ENCODE results near the gene GNA12. TPM values are rescaled to one million over a fixed set of nuclear protein-coding genes. Genes with fewer than 3 reads are reported as not detected.

Gene GNA12
- total and polyA plus RNA-seq, 4 donors: 21.4 to 56.6 (median 42.3) TPM

DNA sequence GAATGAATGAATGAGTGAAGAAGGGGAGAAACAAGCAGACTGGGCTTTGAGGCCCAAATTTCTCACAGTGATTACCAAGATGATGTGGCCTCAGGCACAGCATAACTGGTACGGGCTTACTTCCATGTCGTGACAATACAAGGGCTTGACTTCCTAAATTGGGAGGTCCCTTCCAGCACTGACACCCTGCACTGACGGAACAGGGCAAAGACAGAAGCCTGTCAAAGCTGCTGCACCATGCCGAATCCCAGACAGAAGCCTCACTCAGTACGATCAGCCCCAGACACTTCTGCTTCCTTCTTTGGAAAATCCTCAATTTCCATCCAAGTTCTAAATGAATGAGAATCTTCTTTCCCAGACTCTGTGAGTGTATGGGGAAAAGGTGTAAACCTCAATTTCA, 51.9 kb downstream of the GNA12 start:
- no peak for DNase-seq
- intact Hi-C loops (cut with DNase I): no loop called here
- Histone ChIP-seq H3K4me3 (ENCODE audit: low read length in 2 of 2) (no peak overlapping the region), H3K27me3 (ENCODE audit: control insufficient read depth in 1 of 2, insufficient read depth in 2 of 2, low read length in 1 of 2) (no peaks in the 10 kb centered on the region), H3K27ac (ENCODE audit: low read depth in 1 of 2, low read length in 2 of 2) (no peak overlapping the region), H3K4me1 (ENCODE audit: control insufficient read depth in 1 of 2, insufficient read depth in 2 of 2, low read length in 2 of 2) (no peaks in the 10 kb centered on the region), H3K36me3 (ENCODE audit: control insufficient read depth in 1 of 2, insufficient read depth in 2 of 2, low read length in 1 of 2) (peaks cover 0 to 5% of the 10 kb centered on the region in 2 donors), H3K9me3 (ENCODE audit: control insufficient read depth, low read length) (no peaks in the 10 kb centered on the region)
- ATAC-seq (ENCODE audit: low FRiP score): no peak
- 91 to 94% methylated on average over 5 of the region's 5 CpGs for WGBS, 2 donors

DNA sequence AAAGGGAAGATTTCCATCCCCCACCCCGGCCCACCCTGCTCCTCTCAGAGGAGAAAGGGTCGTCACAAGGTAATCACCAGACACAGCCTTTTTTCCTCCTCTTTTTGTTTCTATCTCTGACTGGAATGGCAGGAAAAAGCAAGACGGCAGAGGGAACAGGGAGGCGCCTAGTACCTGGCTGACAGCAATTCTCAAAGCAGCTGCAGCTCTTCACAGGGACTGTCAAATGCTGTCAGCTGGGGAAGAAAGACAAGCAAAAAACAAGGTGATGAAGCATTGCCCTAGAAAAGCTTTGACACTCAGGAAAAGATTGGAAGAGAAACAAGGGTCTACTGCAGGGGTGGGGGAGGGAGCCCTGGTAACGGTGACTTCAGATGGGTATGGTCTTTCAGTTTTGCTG, 52.7 kb downstream of the GNA12 start:
- Histone ChIP-seq H3K4me1 (ENCODE audit: control insufficient read depth in 1 of 2, insufficient read depth in 2 of 2, low read length in 2 of 2) (no peaks in the 10 kb centered on the region), H3K27me3 (ENCODE audit: control insufficient read depth in 1 of 2, insufficient read depth in 2 of 2, low read length in 1 of 2) (no peaks in the 10 kb centered on the region), H3K9me3 (ENCODE audit: control insufficient read depth, low read length) (no peaks in the 10 kb centered on the region), H3K4me3 (ENCODE audit: low read length in 2 of 2) (no peak overlapping the region), H3K27ac (ENCODE audit: low read depth in 1 of 2, low read length in 2 of 2) (no peak overlapping the region), H3K36me3 (ENCODE audit: control insufficient read depth in 1 of 2, insufficient read depth in 2 of 2, low read length in 1 of 2) (peaks cover 0 to 5% of the 10 kb centered on the region in 2 donors)
- DNase-seq (no peak), ATAC-seq (ENCODE audit: low FRiP score) (no peak)
- intact Hi-C loops (cut with DNase I): no loop called here
- 93 to 95% methylated on average over 5 of the region's 5 CpGs for WGBS, 2 donors

GRCh38 chr7:2787251-2787951, 56.7 kb downstream of the GNA12 start:
- Histone ChIP-seq H3K27ac (ENCODE audit: low read depth in 1 of 2, low read length in 2 of 2) (no peak overlapping the region), H3K4me3 (ENCODE audit: low read length in 2 of 2) (no peak overlapping the region), H3K9me3 (ENCODE audit: control insufficient read depth, low read length) (no peaks in the 10 kb centered on the region), H3K27me3 (ENCODE audit: control insufficient read depth in 1 of 2, insufficient read depth in 2 of 2, low read length in 1 of 2) (no peaks in the 10 kb centered on the region), H3K4me1 (ENCODE audit: control insufficient read depth in 1 of 2, insufficient read depth in 2 of 2, low read length in 2 of 2) (no peaks in the 10 kb centered on the region), H3K36me3 (ENCODE audit: control insufficient read depth in 1 of 2, insufficient read depth in 2 of 2, low read length in 1 of 2) (peaks cover 0 to 5% of the 10 kb centered on the region in 2 donors)
- intact Hi-C loops (cut with DNase I): no loop called here
- DNase-seq (peak in 1 of 2 donors; percentile 67), ATAC-seq (ENCODE audit: low FRiP score) (no peak)
- WGBS, 2 donors: 94 to 96% methylated on average over 24 of the region's 24 CpGs

- Histone ChIP-seq H3K4me3 (ENCODE audit: low read length in 2 of 2) (no peak overlapping the region), H3K4me1 (ENCODE audit: control insufficient read depth in 1 of 2, insufficient read depth in 2 of 2, low read length in 2 of 2) (no peaks in the 10 kb centered on the region), H3K27me3 (ENCODE audit: control insufficient read depth in 1 of 2, insufficient read depth in 2 of 2, low read length in 1 of 2) (no peaks in the 10 kb centered on the region), H3K9me3 (ENCODE audit: control insufficient read depth, low read length) (no peaks in the 10 kb centered on the region), H3K27ac (ENCODE audit: low read depth in 1 of 2, low read length in 2 of 2) (no peak overlapping the region), H3K36me3 (ENCODE audit: control insufficient read depth in 1 of 2, insufficient read depth in 2 of 2, low read length in 1 of 2) (no peaks in the 10 kb centered on the region)
- intact Hi-C loops (cut with DNase I): no loop called here
- DNase-seq (peak in 1 of 2 donors; percentile 72), ATAC-seq (ENCODE audit: low FRiP score) (no peak)
- WGBS, 2 donors: 93 to 94% methylated on average over 11 of the region's 11 CpGs
Observed at GRCh38 chr7:2786607-2787116, 57.4 kb downstream of the GNA12 start.

GRCh38 chr7:2785071-2785500, 59.0 kb downstream of the GNA12 start:
- ATAC-seq (ENCODE audit: low FRiP score): no peak
- Histone ChIP-seq H3K4me3 (ENCODE audit: low read length in 2 of 2) (no peak overlapping the region), H3K27ac (ENCODE audit: low read depth in 1 of 2, low read length in 2 of 2) (no peak overlapping the region), H3K27me3 (ENCODE audit: control insufficient read depth in 1 of 2, insufficient read depth in 2 of 2, low read length in 1 of 2) (no peaks in the 10 kb centered on the region), H3K36me3 (ENCODE audit: control insufficient read depth in 1 of 2, insufficient read depth in 2 of 2, low read length in 1 of 2) (no peaks in the 10 kb centered on the region), H3K9me3 (ENCODE audit: control insufficient read depth, low read length) (no peaks in the 10 kb centered on the region), H3K4me1 (ENCODE audit: control insufficient read depth in 1 of 2, insufficient read depth in 2 of 2, low read length in 2 of 2) (no peaks in the 10 kb centered on the region)
- intact Hi-C loops (cut with DNase I): no loop called here
- WGBS, 2 donors: 11 to 14% methylated on average over 6 of the region's 6 CpGs
- no peak for DNase-seq

DNA sequence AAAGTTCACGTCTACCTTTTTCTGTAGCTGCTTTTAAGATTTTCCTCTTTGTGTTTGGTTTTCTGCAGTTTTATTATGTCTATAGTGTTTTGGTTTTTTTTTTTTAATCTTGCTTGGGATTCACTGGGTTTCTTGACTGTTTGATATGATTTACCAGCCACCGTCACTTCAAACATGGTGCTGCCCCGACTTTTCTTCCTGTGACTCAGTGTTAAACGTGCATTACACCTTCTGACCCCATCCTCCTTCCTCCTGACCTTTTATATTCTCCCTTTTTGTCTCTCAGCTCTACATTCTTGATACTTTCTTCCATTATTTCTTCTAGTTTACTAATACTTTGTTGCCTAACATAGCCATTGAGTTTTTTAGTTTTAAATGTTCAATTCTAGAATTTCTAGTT, 61.5 kb downstream of the GNA12 start:
- 83 to 96% methylated on average over 4 of the region's 4 CpGs for WGBS, 2 donors
- Histone ChIP-seq H3K9me3 (ENCODE audit: control insufficient read depth, low read length) (no peaks in the 10 kb centered on the region), H3K27me3 (ENCODE audit: control insufficient read depth in 1 of 2, insufficient read depth in 2 of 2, low read length in 1 of 2) (no peaks in the 10 kb centered on the region), H3K36me3 (ENCODE audit: control insufficient read depth in 1 of 2, insufficient read depth in 2 of 2, low read length in 1 of 2) (no peaks in the 10 kb centered on the region), H3K27ac (ENCODE audit: low read depth in 1 of 2, low read length in 2 of 2) (no peak overlapping the region), H3K4me1 (ENCODE audit: control insufficient read depth in 1 of 2, insufficient read depth in 2 of 2, low read length in 2 of 2) (no peaks in the 10 kb centered on the region), H3K4me3 (ENCODE audit: low read length in 2 of 2) (no peak overlapping the region)
- intact Hi-C loops (cut with DNase I): no loop called here
- DNase-seq: no peak
- no peak for ATAC-seq (ENCODE audit: low FRiP score)

GRCh38 chr7:2782121-2782520, 62.0 kb downstream of the GNA12 start:
- no peak for ATAC-seq (ENCODE audit: low FRiP score)
- Histone ChIP-seq H3K36me3 (ENCODE audit: control insufficient read depth in 1 of 2, insufficient read depth in 2 of 2, low read length in 1 of 2) (no peaks in the 10 kb centered on the region), H3K9me3 (ENCODE audit: control insufficient read depth, low read length) (no peaks in the 10 kb centered on the region), H3K27ac (ENCODE audit: low read depth in 1 of 2, low read length in 2 of 2) (no peak overlapping the region), H3K27me3 (ENCODE audit: control insufficient read depth in 1 of 2, insufficient read depth in 2 of 2, low read length in 1 of 2) (no peaks in the 10 kb centered on the region), H3K4me3 (ENCODE audit: low read length in 2 of 2) (no peak overlapping the region), H3K4me1 (ENCODE audit: control insufficient read depth in 1 of 2, insufficient read depth in 2 of 2, low read length in 2 of 2) (no peaks in the 10 kb centered on the region)
- 94 to 97% methylated on average over 2 of the region's 2 CpGs for WGBS, 2 donors
- DNase-seq: no peak
- intact Hi-C loops (cut with DNase I): no loop called here

- H3K9me3 ChIP-seq (ENCODE audit: control insufficient read depth, low read length): no peaks in the 10 kb centered on the region
- intact Hi-C loops (cut with DNase I): no loop called here
- no peaks in the 10 kb centered on the region for H3K4me1 ChIP-seq (ENCODE audit: control insufficient read depth in 1 of 2, insufficient read depth in 2 of 2, low read length in 2 of 2)
- no peak overlapping the region for H3K27ac ChIP-seq (ENCODE audit: low read depth in 1 of 2, low read length in 2 of 2)
- no peak overlapping the region for H3K4me3 ChIP-seq (ENCODE audit: low read length in 2 of 2)
- 87 to 97% methylated on average over 2 of the region's 2 CpGs for WGBS, 2 donors
- ATAC-seq (ENCODE audit: low FRiP score) (no peak), DNase-seq (no peak)
- H3K36me3 ChIP-seq (ENCODE audit: control insufficient read depth in 1 of 2, insufficient read depth in 2 of 2, low read length in 1 of 2): no peaks in the 10 kb centered on the region
- no peaks in the 10 kb centered on the region for H3K27me3 ChIP-seq (ENCODE audit: control insufficient read depth in 1 of 2, insufficient read depth in 2 of 2, low read length in 1 of 2)
Observed at GRCh38 chr7:2781636-2782035, 62.5 kb downstream of the GNA12 start.

- Histone ChIP-seq H3K4me3 (ENCODE audit: low read length in 2 of 2) (no peak overlapping the region), H3K27me3 (ENCODE audit: control insufficient read depth in 1 of 2, insufficient read depth in 2 of 2, low read length in 1 of 2) (no peaks in the 10 kb centered on the region), H3K4me1 (ENCODE audit: control insufficient read depth in 1 of 2, insufficient read depth in 2 of 2, low read length in 2 of 2) (no peaks in the 10 kb centered on the region), H3K9me3 (ENCODE audit: control insufficient read depth, low read length) (no peaks in the 10 kb centered on the region), H3K27ac (ENCODE audit: low read depth in 1 of 2, low read length in 2 of 2) (no peak overlapping the region), H3K36me3 (ENCODE audit: control insufficient read depth in 1 of 2, insufficient read depth in 2 of 2, low read length in 1 of 2) (no peaks in the 10 kb centered on the region)
- intact Hi-C loops (cut with DNase I): no loop called here
- ATAC-seq (ENCODE audit: low FRiP score) (no peak), DNase-seq (no peak)
- 83 to 96% methylated on average over 7 to 8 of the region's 8 CpGs for WGBS, 2 donors
Observed at GRCh38 chr7:2779051-2779450, 65.1 kb downstream of the GNA12 start.
